ENCODE results near the gene PARN.

DNA sequence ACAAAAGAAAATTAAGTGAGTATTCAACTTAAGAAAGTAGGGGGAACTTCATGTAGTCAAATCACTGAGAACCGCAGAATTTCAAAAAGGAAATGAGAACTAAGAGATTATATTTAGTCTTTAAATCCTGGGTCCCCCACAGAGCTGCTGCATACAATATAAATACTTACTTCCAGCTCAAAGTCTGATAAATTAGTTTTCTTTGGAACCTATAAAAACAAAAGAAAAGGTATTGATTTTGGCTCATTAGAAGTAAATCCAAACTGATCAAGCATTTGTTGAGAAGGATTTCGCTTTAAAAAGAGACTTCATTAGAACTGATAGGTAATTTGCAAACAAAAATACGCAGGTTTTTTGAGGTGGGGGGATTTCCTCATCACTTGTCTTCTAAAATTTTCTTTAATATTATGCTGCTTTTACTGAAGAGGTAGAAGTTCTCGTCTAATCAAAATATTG is 21.9 kb downstream of the PARN start:
- TF ChIP-seq POLR2AphosphoS5 (IDR thresholded peaks at IDR 0.05; ENCODE audit: low read depth, low read length) (no peak), POLR2A (IDR thresholded peaks at IDR 0.05; ENCODE audit: low read depth, low read length) (no peak), TAF1 (IDR thresholded peaks at IDR 0.05; ENCODE audit: borderline replicate concordance, low read depth, low read length) (no peak)
